Adrenal gland (tissue), 12 donors: ENCODE measurements around the gene OR2L2. TPM values are rescaled to one million over a fixed set of nuclear protein-coding genes. Genes with fewer than 3 reads are reported as not detected.
"Not testable (repeated sequence)": the region's sequence is repeated elsewhere in the genome, so short reads cannot be mapped to it uniquely, and the experiment has no call there.

Source experiments
- DNase-seq, 7 donors: peaks; one replicate each; pipeline ENCODE4 v3.0.0-alpha.2; 2019 to 2020
- H3K27ac ChIP-seq, 5 donors: fragments of 200-600 bp; sonication (generic) in 4 of 5; 1 replicate in 3 of 5; 2 replicates in 2 of 5; pipeline versions ENCODE4 v1.5.1 to v1.8.0; 2016 to 2020; ENCODE audit warnings: mild to moderate bottlenecking in 1 of 5
- H3K27me3 ChIP-seq: fragments of 200-600 bp; 2 replicates; pipeline ENCODE4 v1.8.0; 2021
- H3K36me3 ChIP-seq, 2 donors: fragments of 200-600 bp; replicated peaks in 1 of 2; 1 replicate in 1 of 2; 2 replicates in 1 of 2; pipeline versions ENCODE4 v1.5.1 to v1.8.0; 2018 to 2022
- H3K4me1 ChIP-seq, 2 donors: fragments of 200-600 bp; replicated peaks in 1 of 2; 1 replicate in 1 of 2; 2 replicates in 1 of 2; pipeline versions ENCODE4 v1.5.1 to v1.8.0; 2018 to 2021
- H3K4me3 ChIP-seq, 4 donors: fragments of 200-600 bp; sonication (generic) in 3 of 4; one replicate each; pipeline ENCODE4 v1.5.1; 2016 to 2018
- H3K9me3 ChIP-seq, 3 donors: fragments of 200-600 bp; sonication (generic) in 1 of 3; replicated peaks in 1 of 3; 1 replicate in 2 of 3; 2 replicates in 1 of 3; pipeline versions ENCODE4 v1.5.1 to v1.8.0; 2016 to 2021
- CTCF ChIP-seq, 6 experiments: fragments of 450-650 bp in 4 of 6; fragments of 200-600 bp in 2 of 6; sonication (generic) in 1 of 6; IDR thresholded peaks; 1 replicate in 5 of 6; 2 replicates in 1 of 6; pipeline versions ENCODE4 v1.5.1 to v1.8.0; 2016 to 2021; ENCODE audit warnings: antibody characterized with exemption in 6 of 6, mild to moderate bottlenecking in 2 of 6, moderate library complexity in 1 of 6
- POLR2A ChIP-seq, 2 donors: fragments of 450-650 bp; IDR thresholded peaks; one replicate each; pipeline ENCODE4 v1.6.1; 2017; ENCODE audit warnings: antibody characterized with exemption in 2 of 2, mild to moderate bottlenecking in 2 of 2, moderate library complexity in 1 of 2
- WGBS, 4 donors: extraction: QIAGEN DNeasy Blood & Tissue Kit in 2 of 4; methylation state at CpG; one replicate each; pipeline versions ENCODE4 v1.1.5 to v1.1.7; 2013 to 2017; 5-methylcytosine and 5-hydroxymethylcytosine counted together
- intact Hi-C, 2 donors: fragments of 100-400 bp; cut with DNase I; formaldehyde crosslinking; loops; one replicate each; pipeline versions ENCODE4 v1.14.1 to v1.15.0; 2022 to 2023
- polyA plus RNA-seq, 3 donors: library from polyadenylated mRNA; stranded (reverse); fragments of 200-250 nt in 2 of 3; fragments of 350-450 nt in 1 of 3; fragmentation: Illumina TruSeq in 1 of 3; extraction: RNeasy Lipid Tissue Mini Kit (QIAGEN cat#74804) in 1 of 3; gene quantifications; one replicate each; pipeline ENCODE4 v1.2.3, GENCODE V29; 2013 to 2014
- small RNA-seq, 2 donors: library from RNA; depleted of rRNA; stranded (forward); fragments of <200 nt; gene quantifications; one replicate each; pipeline ENCODE3, GENCODE V24; 2016
- total RNA-seq, 9 donors: library from RNA; depleted of rRNA in 4 of 9; stranded (reverse); fragments of >200 nt in 4 of 9; fragments of 120-200 nt in 1 of 9; fragmentation: NEBNext Ultra II Directional in 1 of 9; extraction: Animal tissue kit (Norgen Biotek cat#: 25700) in 1 of 9; gene quantifications; one replicate each; pipeline versions ENCODE4 v1.1.0 to v1.2.4, GENCODE V29; 2013 to 2023
- donor health status: healthy with polysubstance abuse.
- donor health status: Bipolar disorder and iron deficiency.
- donor health status: DM: yes; HTN: yes; CAD: no.
- donor health status: DM: no; HTN: no; CAD: no.
- donor health status: DM: no; HTN: no; CAD: no.
- donor health status: DM: yes; HTN: yes; CAD: no.

OR2L2 gene
- total and polyA plus RNA-seq, 12 donors = 0.04 to 1.0 (median 0.39) TPM; not detected in 7

DNA sequence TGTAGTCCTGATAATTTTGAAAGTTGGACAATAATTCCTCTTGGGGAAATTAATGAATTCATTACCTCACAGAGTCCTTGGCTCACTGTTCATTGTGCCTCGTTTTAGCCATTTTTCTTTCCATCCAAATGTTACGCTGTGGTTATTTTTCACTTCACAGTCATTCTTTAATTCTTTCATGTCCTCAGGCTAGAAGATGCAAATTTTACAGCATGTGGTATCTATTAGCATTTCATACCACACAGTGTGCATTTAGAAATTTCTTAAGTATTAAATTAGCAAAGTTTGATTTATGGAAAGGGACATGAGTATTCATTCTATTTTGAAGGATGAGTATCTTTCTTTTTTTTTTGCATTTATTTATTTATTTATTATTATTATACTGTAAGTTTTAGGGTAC, 35.2 kb downstream of the OR2L2 start:
- no peak for DNase-seq
- Histone ChIP-seq H3K27ac (no peak overlapping the region), H3K4me1 (no peaks in the 10 kb centered on the region), H3K36me3 (no peaks in the 10 kb centered on the region), H3K4me3 (no peak overlapping the region), H3K9me3 (no peaks in the 10 kb centered on the region), H3K27me3 (no peaks in the 10 kb centered on the region)
- no peak for TF ChIP-seq POLR2A (IDR thresholded peaks at IDR 0.05)
- no peak for TF ChIP-seq CTCF (IDR thresholded peaks at IDR 0.05)
- intact Hi-C loops = no loop called here
- 67 to 79% (median 75%) methylated on average over 2 of the region's 2 CpGs for WGBS, 4 donors

GRCh38 chr1:248065604-248066003, 35.7 kb downstream of the OR2L2 start:
- TF ChIP-seq CTCF (IDR thresholded peaks at IDR 0.05) (no peak), POLR2A (IDR thresholded peaks at IDR 0.05) (no peak)

GRCh38 chr1:248083864-248084263, 54.0 kb downstream of the OR2L2 start:
- 80 to 89% (median 83%) methylated on average over 3 to 11 of the region's 17 CpGs for WGBS, 4 donors
- H3K4me1 ChIP-seq, H3K36me3 ChIP-seq, H3K27ac ChIP-seq, H3K27me3 ChIP-seq, H3K9me3 ChIP-seq, DNase-seq, intact Hi-C loops, H3K4me3 ChIP-seq: not testable (repeated sequence)

More at GRCh38 chr1:248065604-248066003, 35.7 kb downstream of the OR2L2 start:
- no peak for DNase-seq
- Histone ChIP-seq H3K27ac (no peak overlapping the region), H3K27me3 (no peaks in the 10 kb centered on the region), H3K9me3 (no peaks in the 10 kb centered on the region), H3K4me1 (no peaks in the 10 kb centered on the region), H3K36me3 (no peaks in the 10 kb centered on the region), H3K4me3 (no peak overlapping the region)
- WGBS, 4 donors = 88 to 100% (median 95%) methylated on average over 2 to 3 of the region's 3 CpGs
- intact Hi-C loops = no loop called here

Small RNA genes within 50 kb of the gene (small RNA-seq; reads per million reads assigned to genes)
- gene RF00019 = 0 reads per million in 2 donors

Other genes starting within 250 kb of the OR2L2 start
- not detected for gene OR14A16, start 206.0 kb upstream of the OR2L2 start, total RNA-seq
- not detected for gene OR14A16, start 206.0 kb upstream of the OR2L2 start, polyA plus RNA-seq
- not detected for gene OR11L1, start 188.2 kb upstream of the OR2L2 start, total RNA-seq
- gene OR11L1, start 188.2 kb upstream of the OR2L2 start, polyA plus RNA-seq = not detected
- 1 to 10 TPM in 2 of 9 donors, under 1 TPM in 6, not detected in 1; 0.49 to 8.0 (median 0.68) TPM for gene TRIM58, start 172.9 kb upstream of the OR2L2 start, total RNA-seq
- under 1 TPM; 0.08 to 0.40 (median 0.10) TPM for gene TRIM58, start 172.9 kb upstream of the OR2L2 start, polyA plus RNA-seq
- 1 to 10 TPM in 2 of 9 donors, under 1 TPM in 1, not detected in 6; 1.00 to 2.5 (median 1.1) TPM for gene OR2W3, start 134.5 kb upstream of the OR2L2 start, total RNA-seq
- under 1 TPM in 1 of 3 donors, not detected in 2; 0.20 TPM for gene OR2W3, start 134.5 kb upstream of the OR2L2 start, polyA plus RNA-seq
- gene OR2T8, start 109.8 kb upstream of the OR2L2 start, total RNA-seq = not detected
- gene OR2T8, start 109.8 kb upstream of the OR2L2 start, polyA plus RNA-seq = not detected
- under 1 TPM in 1 of 9 donors, not detected in 8; 0.33 TPM for gene OR2AJ1, start 105.2 kb upstream of the OR2L2 start, total RNA-seq
- gene OR2AJ1, start 105.2 kb upstream of the OR2L2 start, polyA plus RNA-seq = not detected
- gene OR2L8, start 81.2 kb upstream of the OR2L2 start, total RNA-seq = under 1 TPM in 1 of 9 donors, not detected in 8; 0.67 TPM
- not detected for gene OR2L8, start 81.2 kb upstream of the OR2L2 start, polyA plus RNA-seq
- gene OR2AK2, start 64.8 kb upstream of the OR2L2 start, total RNA-seq = under 1 TPM in 1 of 9 donors, not detected in 8; 0.39 TPM
- not detected for gene OR2AK2, start 64.8 kb upstream of the OR2L2 start, polyA plus RNA-seq
- gene OR2L5, start 16.4 kb upstream of the OR2L2 start, total RNA-seq = under 1 TPM in 2 of 9 donors, not detected in 7; 0.22 to 0.34 TPM
- gene OR2L5, start 16.4 kb upstream of the OR2L2 start, polyA plus RNA-seq = not detected
- gene OR2L3, start 16.8 kb downstream of the OR2L2 start, total RNA-seq = under 1 TPM in 1 of 9 donors, not detected in 8; 0.17 TPM
- not detected for gene OR2L3, start 16.8 kb downstream of the OR2L2 start, polyA plus RNA-seq
- 1 to 10 TPM in 1 of 9 donors, under 1 TPM in 3, not detected in 5; 0.14 to 1.3 (median 0.37) TPM for gene OR2L13, start 65.1 kb downstream of the OR2L2 start, total RNA-seq
- gene OR2L13, start 65.1 kb downstream of the OR2L2 start, polyA plus RNA-seq = under 1 TPM; 0.07 to 0.46 (median 0.16) TPM
- gene OR2M5, start 115.1 kb downstream of the OR2L2 start, total RNA-seq = not detected
- gene OR2M5, start 115.1 kb downstream of the OR2L2 start, polyA plus RNA-seq = not detected
- under 1 TPM in 1 of 9 donors, not detected in 8; 0.98 TPM for gene OR2M2, start 144.8 kb downstream of the OR2L2 start, total RNA-seq
- not detected for gene OR2M2, start 144.8 kb downstream of the OR2L2 start, polyA plus RNA-seq
- under 1 TPM in 2 of 9 donors, not detected in 7; 0.03 to 0.04 TPM for gene OR2M3, start 167.2 kb downstream of the OR2L2 start, total RNA-seq
- gene OR2M3, start 167.2 kb downstream of the OR2L2 start, polyA plus RNA-seq = not detected
- not detected for gene OR2M4, start 201.3 kb downstream of the OR2L2 start, total RNA-seq
- gene OR2M4, start 201.3 kb downstream of the OR2L2 start, polyA plus RNA-seq = not detected
- not detected for gene OR2T33, start 247.9 kb downstream of the OR2L2 start, total RNA-seq
- not detected for gene OR2T33, start 247.9 kb downstream of the OR2L2 start, polyA plus RNA-seq